Liver (tissue), 3 donors: ENCODE measurements around the gene ING5.

Experiments used
- GABPA ChIP-seq, 2 donors: IDR thresholded peaks in 1 of 2; conservative IDR thresholded peaks in 1 of 2; 2 replicates each; pipeline ENCODE4 v1.6.1; 2016; ENCODE audit warnings: antibody characterized with exemption in 2 of 2, mild to moderate bottlenecking in 1 of 2, moderate library complexity in 1 of 2
- JUND ChIP-seq, 2 donors: IDR thresholded peaks; 2 replicates each; pipeline ENCODE4 v1.6.1; 2016; ENCODE audit warnings: antibody characterized with exemption in 2 of 2
- RAD21 ChIP-seq, 2 donors: IDR thresholded peaks; 2 replicates each; pipeline ENCODE4 v1.6.1; 2016; ENCODE audit warnings: antibody characterized with exemption in 2 of 2, mild to moderate bottlenecking in 2 of 2
- SP1 ChIP-seq: IDR thresholded peaks from 2 replicates; pipeline ENCODE4 v1.6.1; 2018; ENCODE audit warnings: antibody characterized with exemption, mild to moderate bottlenecking
- TAF1 ChIP-seq: conservative IDR thresholded peaks from 2 replicates; pipeline ENCODE4 v1.6.1; 2016; ENCODE audit warnings: antibody characterized with exemption, mild to moderate bottlenecking
- TF ChIP-seq, protein P1 (sequence below): fragments of 150-350 bp; IDR thresholded peaks from 2 replicates; pipeline ENCODE4 v1.5.1; 2017; ENCODE audit warnings: improper control_type of control experiment, low read depth, low read length; ENCODE audit not compliant: missing input control
- TF ChIP-seq, protein P2 (sequence below): IDR thresholded peaks from 2 replicates; pipeline ENCODE4 v1.6.1; 2016; ENCODE audit warnings: antibody characterized with exemption, mild to moderate bottlenecking
- TF ChIP-seq, protein P3 (sequence below): IDR thresholded peaks from 2 replicates; pipeline ENCODE4 v1.6.1; 2016; ENCODE audit warnings: antibody characterized with exemption
- TF ChIP-seq, protein P4 (sequence below): IDR thresholded peaks from 2 replicates; pipeline ENCODE4 v1.6.1; 2016; ENCODE audit warnings: antibody characterized with exemption
- TF ChIP-seq, protein P5 (sequence below): IDR thresholded peaks from 2 replicates; pipeline ENCODE4 v1.6.1; 2016; ENCODE audit warnings: antibody characterized with exemption
- donor health status: healthy.
- donor health status: healthy.

DNA sequence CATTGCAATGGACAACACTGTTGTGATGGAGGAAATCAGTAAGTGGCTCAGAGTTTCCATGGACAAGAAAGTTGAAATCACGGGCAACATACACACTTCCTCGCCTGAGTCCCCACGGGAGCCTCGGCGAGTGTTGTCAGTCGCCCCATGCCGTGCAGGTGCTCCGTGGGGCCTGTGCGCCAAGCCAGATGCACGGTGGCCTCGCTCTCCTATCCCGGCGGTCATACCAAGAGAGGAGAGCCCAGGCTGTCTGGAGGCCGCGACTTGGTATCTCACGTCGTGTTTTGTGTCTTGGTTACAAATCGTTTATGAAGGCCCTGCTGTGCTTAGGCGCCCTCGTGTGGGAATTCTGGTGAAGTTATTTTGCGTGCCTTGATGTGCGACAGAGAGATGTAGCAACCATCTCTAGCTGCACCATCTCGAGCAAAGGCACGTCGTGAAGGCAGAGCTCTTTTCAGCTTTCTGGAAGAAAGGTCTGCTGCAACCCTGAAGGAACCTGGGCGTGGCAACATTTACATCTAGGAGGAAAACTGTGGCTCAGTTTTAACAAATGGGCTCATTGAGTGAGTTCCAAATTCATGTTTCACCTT lies 42.6 kb upstream of the ING5 start:
- TF ChIP-seq, protein P1, sequence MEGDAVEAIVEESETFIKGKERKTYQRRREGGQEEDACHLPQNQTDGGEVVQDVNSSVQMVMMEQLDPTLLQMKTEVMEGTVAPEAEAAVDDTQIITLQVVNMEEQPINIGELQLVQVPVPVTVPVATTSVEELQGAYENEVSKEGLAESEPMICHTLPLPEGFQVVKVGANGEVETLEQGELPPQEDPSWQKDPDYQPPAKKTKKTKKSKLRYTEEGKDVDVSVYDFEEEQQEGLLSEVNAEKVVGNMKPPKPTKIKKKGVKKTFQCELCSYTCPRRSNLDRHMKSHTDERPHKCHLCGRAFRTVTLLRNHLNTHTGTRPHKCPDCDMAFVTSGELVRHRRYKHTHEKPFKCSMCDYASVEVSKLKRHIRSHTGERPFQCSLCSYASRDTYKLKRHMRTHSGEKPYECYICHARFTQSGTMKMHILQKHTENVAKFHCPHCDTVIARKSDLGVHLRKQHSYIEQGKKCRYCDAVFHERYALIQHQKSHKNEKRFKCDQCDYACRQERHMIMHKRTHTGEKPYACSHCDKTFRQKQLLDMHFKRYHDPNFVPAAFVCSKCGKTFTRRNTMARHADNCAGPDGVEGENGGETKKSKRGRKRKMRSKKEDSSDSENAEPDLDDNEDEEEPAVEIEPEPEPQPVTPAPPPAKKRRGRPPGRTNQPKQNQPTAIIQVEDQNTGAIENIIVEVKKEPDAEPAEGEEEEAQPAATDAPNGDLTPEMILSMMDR: peak; percentile 67
- TF ChIP-seq, protein P2, sequence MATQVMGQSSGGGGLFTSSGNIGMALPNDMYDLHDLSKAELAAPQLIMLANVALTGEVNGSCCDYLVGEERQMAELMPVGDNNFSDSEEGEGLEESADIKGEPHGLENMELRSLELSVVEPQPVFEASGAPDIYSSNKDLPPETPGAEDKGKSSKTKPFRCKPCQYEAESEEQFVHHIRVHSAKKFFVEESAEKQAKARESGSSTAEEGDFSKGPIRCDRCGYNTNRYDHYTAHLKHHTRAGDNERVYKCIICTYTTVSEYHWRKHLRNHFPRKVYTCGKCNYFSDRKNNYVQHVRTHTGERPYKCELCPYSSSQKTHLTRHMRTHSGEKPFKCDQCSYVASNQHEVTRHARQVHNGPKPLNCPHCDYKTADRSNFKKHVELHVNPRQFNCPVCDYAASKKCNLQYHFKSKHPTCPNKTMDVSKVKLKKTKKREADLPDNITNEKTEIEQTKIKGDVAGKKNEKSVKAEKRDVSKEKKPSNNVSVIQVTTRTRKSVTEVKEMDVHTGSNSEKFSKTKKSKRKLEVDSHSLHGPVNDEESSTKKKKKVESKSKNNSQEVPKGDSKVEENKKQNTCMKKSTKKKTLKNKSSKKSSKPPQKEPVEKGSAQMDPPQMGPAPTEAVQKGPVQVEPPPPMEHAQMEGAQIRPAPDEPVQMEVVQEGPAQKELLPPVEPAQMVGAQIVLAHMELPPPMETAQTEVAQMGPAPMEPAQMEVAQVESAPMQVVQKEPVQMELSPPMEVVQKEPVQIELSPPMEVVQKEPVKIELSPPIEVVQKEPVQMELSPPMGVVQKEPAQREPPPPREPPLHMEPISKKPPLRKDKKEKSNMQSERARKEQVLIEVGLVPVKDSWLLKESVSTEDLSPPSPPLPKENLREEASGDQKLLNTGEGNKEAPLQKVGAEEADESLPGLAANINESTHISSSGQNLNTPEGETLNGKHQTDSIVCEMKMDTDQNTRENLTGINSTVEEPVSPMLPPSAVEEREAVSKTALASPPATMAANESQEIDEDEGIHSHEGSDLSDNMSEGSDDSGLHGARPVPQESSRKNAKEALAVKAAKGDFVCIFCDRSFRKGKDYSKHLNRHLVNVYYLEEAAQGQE: no peak
- TF ChIP-seq JUND (IDR thresholded peaks at IDR 0.05) (no peak), SP1 (no peak), TAF1 (no peak), RAD21 (IDR thresholded peaks at IDR 0.05) (peak; percentile 84 to 92), GABPA (IDR thresholded peaks at IDR 0.05 in 1 of 2, conservative IDR thresholded peaks at IDR 0.05 in 1 of 2) (no peak)
- TF ChIP-seq, protein P3, sequence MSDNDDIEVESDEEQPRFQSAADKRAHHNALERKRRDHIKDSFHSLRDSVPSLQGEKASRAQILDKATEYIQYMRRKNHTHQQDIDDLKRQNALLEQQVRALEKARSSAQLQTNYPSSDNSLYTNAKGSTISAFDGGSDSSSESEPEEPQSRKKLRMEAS: no peak
- TF ChIP-seq, protein P4, sequence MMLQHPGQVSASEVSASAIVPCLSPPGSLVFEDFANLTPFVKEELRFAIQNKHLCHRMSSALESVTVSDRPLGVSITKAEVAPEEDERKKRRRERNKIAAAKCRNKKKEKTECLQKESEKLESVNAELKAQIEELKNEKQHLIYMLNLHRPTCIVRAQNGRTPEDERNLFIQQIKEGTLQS: no peak
- TF ChIP-seq, protein P5, sequence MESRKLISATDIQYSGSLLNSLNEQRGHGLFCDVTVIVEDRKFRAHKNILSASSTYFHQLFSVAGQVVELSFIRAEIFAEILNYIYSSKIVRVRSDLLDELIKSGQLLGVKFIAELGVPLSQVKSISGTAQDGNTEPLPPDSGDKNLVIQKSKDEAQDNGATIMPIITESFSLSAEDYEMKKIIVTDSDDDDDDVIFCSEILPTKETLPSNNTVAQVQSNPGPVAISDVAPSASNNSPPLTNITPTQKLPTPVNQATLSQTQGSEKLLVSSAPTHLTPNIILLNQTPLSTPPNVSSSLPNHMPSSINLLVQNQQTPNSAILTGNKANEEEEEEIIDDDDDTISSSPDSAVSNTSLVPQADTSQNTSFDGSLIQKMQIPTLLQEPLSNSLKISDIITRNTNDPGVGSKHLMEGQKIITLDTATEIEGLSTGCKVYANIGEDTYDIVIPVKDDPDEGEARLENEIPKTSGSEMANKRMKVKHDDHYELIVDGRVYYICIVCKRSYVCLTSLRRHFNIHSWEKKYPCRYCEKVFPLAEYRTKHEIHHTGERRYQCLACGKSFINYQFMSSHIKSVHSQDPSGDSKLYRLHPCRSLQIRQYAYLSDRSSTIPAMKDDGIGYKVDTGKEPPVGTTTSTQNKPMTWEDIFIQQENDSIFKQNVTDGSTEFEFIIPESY: no peak
